ENCODE measurements around the gene PRR3.

GRCh38 chr6:30562470-30563425, 5.7 kb downstream of the PRR3 start:
- TF ChIP-seq CTCF (conservative IDR thresholded peaks at IDR 0.05; ENCODE audit: low read length) (no peak), EZH2phosphoT487 (IDR thresholded peaks at IDR 0.05; ENCODE audit: borderline replicate concordance) (no peak)
